Measurements from ENCODE around the gene DENND1C. TPM values are rescaled to one million over a fixed set of nuclear protein-coding genes. Genes with fewer than 3 reads are reported as not detected.

DENND1C gene
- total and polyA plus RNA-seq, 2 experiments from 2014 or later: 3.1 to 6.1 TPM

DNA sequence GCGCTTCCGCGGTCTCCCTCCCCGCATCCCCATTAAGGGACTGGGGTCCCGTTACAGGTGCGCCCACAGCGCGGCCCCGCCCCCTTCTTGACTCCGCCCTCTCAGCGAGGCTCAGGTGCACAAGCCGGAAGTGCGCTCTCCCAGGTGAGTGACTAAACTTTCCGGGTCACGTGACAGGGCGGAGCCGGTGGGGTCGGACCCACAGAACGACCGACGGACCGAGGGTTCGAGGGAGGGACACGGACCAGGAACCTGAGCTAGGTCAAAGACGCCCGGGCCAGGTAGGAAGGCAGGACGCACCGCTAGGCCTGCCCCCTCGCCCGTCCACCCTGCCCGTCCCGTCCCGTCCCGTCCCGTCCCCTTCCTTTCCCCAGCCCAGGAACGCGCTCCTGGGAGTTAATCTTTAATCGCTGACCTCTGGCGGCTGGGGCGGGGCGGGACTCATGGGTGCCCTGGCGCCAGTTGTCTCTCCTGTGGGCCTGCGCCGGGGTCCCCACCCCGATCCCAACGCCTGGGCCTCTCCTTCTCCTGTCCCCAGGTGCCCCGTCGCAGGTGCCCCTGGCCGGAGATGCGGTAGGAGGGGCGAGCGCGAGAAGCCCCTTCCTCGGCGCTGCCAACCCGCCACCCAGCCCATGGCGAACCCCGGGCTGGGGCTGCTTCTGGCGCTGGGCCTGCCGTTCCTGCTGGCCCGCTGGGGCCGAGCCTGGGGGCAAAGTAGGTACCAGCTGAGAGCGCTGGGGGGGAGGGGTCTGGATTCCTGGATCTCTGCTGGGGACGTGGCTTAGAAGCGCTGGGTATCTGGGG lies 17.3 kb downstream of the DENND1C start, which contains the start of gene CRB3:
CRB3 (plus strand) TSS at position 202 of the 804 bp plus-strand sequence; CDS start at position 633, 431 bp downstream.
- Mint-ChIP-seq H3K27me3 (ENCODE audit: insufficient read depth, low read depth, poor library complexity) (peaks cover 26% of the 10 kb centered on the region), H3K9me3 (no peaks in the 10 kb centered on the region; the same call in 2 of the 3 replicates), H3K36me3 (ENCODE audit: low read depth) (peaks cover 19% of the 10 kb centered on the region), H3K4me3 (peak within 1 kb of the TSS; percentile 83), H3K4me1 (peaks cover 10% of the 10 kb centered on the region; the same call in 2 of the 3 replicates), H3K27ac (peak within 1 kb of the TSS; percentile 90)
- Histone ChIP-seq H3F3A (replicated peaks; ENCODE audit: low read depth) (no peaks in the 10 kb centered on the region), H3K4me3 (peak within 1 kb of the TSS; percentile 94), H4K20me1 (replicated peaks; ENCODE audit: insufficient read depth) (no peaks in the 10 kb centered on the region), H3K4me2 (peak within 1 kb of the TSS; percentile 94), H3K4me1 (ENCODE audit: insufficient read depth) (0 out of 2 replicates have a peak, but pooled peaks cover 6% of the 10 kb centered on the region), H3K36me3 (ENCODE audit: insufficient read depth) (no peaks in the 10 kb centered on the region), H3K79me2 (replicated peaks; ENCODE audit: insufficient read depth) (peaks cover 6% of the 10 kb centered on the region; the same call in 1 of the 2 replicates), H3K27ac (ENCODE audit: low read depth) (no peak within 1 kb of the TSS), H3K9me2 (ENCODE audit: insufficient read depth) (no peaks in the 10 kb centered on the region), H3K27me3 (ENCODE audit: insufficient read depth) (peaks cover 5% of the 10 kb centered on the region; the same call in 1 of the 2 replicates), H2AFZ (peak within 1 kb of the TSS; percentile 86; the same call in 1 of the 2 replicates)
- DNase-seq (ENCODE audit: low spot score) (peak; percentile 99), ATAC-seq (peak; percentile 66)
- TF ChIP-seq CREB1 (CRISPR knock-in tag; IDR thresholded peaks at IDR 0.05; ENCODE audit: low read depth) (0 out of 2 replicates have a peak, but pooled peaks have one; percentile 40), EZH2phosphoT487 (IDR thresholded peaks at IDR 0.05; ENCODE audit: unreplicated experiment) (no peak), POLR2AphosphoS5 (IDR thresholded peaks at IDR 0.05; ENCODE audit: low read depth) (peak; percentile 86)

DNA sequence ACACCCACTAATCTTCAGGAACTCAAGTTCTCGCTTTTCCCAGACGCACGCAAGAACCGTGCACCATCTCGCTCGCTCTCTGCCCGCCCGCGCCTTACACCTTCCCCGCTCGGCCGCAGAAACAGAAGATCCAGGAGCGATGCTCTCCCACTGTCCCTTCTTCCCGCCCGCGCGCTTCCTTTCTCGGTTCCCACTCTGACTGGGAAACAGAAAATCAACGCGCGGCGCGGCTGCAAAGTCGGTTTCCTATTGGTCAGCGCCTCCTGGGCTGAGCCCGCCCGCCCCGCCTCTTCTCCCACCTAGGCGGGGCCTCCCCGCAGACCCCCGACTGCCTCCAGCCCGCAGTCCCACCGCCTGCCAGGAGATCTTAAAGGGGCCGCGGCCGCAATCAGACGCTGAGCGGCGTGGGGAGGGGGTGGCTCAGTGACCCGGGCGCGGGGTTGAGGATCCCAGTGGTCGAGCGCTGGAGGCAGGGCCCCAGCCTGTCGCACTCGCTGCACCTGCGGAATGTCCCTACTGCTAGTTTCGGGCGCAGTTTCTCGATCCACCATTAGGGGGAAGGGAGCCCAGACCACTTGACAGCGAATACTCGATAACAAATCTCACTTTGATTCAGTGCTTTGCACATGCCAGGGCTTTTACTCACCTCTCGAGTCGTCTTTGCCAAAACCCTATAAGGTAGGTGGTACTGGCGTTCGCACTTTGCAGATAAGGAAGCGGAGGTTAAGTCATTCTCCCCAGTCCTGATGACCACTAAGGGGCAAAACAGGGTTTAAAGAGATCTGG lies 21.3 kb downstream of the DENND1C start:
- Histone ChIP-seq H3K4me2 (peak overlapping the region; percentile 76), H3F3A (replicated peaks; ENCODE audit: low read depth) (no peaks in the 10 kb centered on the region), H3K27me3 (ENCODE audit: insufficient read depth) (peaks cover 5% of the 10 kb centered on the region; the same call in 1 of the 2 replicates), H3K36me3 (ENCODE audit: insufficient read depth) (no peaks in the 10 kb centered on the region), H4K20me1 (replicated peaks; ENCODE audit: insufficient read depth) (no peaks in the 10 kb centered on the region; the same call in 1 of the 2 replicates), H3K27ac (ENCODE audit: low read depth) (peak overlapping the region; percentile 94), H3K4me3 (peak overlapping the region; percentile 59), H2AFZ (peak overlapping the region; percentile 87), H3K79me2 (replicated peaks; ENCODE audit: insufficient read depth) (peaks cover 6% of the 10 kb centered on the region; the same call in 1 of the 2 replicates), H3K9me2 (ENCODE audit: insufficient read depth) (no peaks in the 10 kb centered on the region), H3K4me1 (ENCODE audit: insufficient read depth) (peaks cover 10% of the 10 kb centered on the region; the same call in 1 of the 2 replicates)
- peak overlapping the region; percentile 88 for H3K4me3 Mint-ChIP-seq
- DNase-seq (ENCODE audit: low spot score) (peak; percentile 100), ATAC-seq (peak; percentile 64)
- H3K27me3 Mint-ChIP-seq (ENCODE audit: insufficient read depth, low read depth, poor library complexity): peaks cover 25% of the 10 kb centered on the region
- peaks cover 20% of the 10 kb centered on the region for H3K4me1 Mint-ChIP-seq
- no peaks in the 10 kb centered on the region; the same call in 2 of the 3 replicates for H3K9me3 Mint-ChIP-seq
- H3K27ac Mint-ChIP-seq: peak overlapping the region; percentile 92
- peaks cover 23% of the 10 kb centered on the region for H3K36me3 Mint-ChIP-seq (ENCODE audit: low read depth)
- TF ChIP-seq, protein P1, sequence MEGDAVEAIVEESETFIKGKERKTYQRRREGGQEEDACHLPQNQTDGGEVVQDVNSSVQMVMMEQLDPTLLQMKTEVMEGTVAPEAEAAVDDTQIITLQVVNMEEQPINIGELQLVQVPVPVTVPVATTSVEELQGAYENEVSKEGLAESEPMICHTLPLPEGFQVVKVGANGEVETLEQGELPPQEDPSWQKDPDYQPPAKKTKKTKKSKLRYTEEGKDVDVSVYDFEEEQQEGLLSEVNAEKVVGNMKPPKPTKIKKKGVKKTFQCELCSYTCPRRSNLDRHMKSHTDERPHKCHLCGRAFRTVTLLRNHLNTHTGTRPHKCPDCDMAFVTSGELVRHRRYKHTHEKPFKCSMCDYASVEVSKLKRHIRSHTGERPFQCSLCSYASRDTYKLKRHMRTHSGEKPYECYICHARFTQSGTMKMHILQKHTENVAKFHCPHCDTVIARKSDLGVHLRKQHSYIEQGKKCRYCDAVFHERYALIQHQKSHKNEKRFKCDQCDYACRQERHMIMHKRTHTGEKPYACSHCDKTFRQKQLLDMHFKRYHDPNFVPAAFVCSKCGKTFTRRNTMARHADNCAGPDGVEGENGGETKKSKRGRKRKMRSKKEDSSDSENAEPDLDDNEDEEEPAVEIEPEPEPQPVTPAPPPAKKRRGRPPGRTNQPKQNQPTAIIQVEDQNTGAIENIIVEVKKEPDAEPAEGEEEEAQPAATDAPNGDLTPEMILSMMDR (conservative IDR thresholded peaks at IDR 0.05; ENCODE audit: low read depth in 2 of 2): peak; percentile 44 to 59
- no peak for TF ChIP-seq NANOG (IDR thresholded peaks at IDR 0.05; ENCODE audit: borderline replicate concordance)
- peak; percentile 55; the same call in 1 of the 2 replicates for TF ChIP-seq CREB1 (CRISPR knock-in tag; IDR thresholded peaks at IDR 0.05; ENCODE audit: low read depth)
